GM21825 (cell line): Measurements from ENCODE around the gene TBC1D3E.
"Not testable (repeated sequence)": the region's sequence is repeated elsewhere in the genome, so short reads cannot be mapped to it uniquely, and the experiment has no call there.

ENCODE experiments used
- ATAC-seq: cut with Tn5 transposase; IDR thresholded peaks from one replicate; pipeline ENCODE4 v1.9.1; 2021; ENCODE audit warnings: mild to moderate bottlenecking, moderate library complexity; ENCODE audit not compliant: unreplicated experiment

The TBC1D3E gene

GRCh38 chr17:38127651-38128050, at the start of gene TBC1D3E:
Gene TBC1D3E, plus strand, starts transcription at chr17:38127951. Its CDS starts 1,545 bp downstream, at chr17:38129496.
- not testable (repeated sequence) for ATAC-seq

- not testable (repeated sequence) for ATAC-seq
Observed at GRCh38 chr17:38087344-38087743, 40.4 kb upstream of the TBC1D3E start.

- not testable (repeated sequence) for ATAC-seq
Observed at GRCh38 chr17:38088120-38088519, 39.6 kb upstream of the TBC1D3E start.

GRCh38 chr17:38094059-38094694, 33.6 kb upstream of the TBC1D3E start:
- not testable (repeated sequence) for ATAC-seq

- ATAC-seq: not testable (repeated sequence)
Observed at GRCh38 chr17:38099262-38099661, 28.5 kb upstream of the TBC1D3E start.

- not testable (repeated sequence) for ATAC-seq
Observed at GRCh38 chr17:38119829-38120228, 7.9 kb upstream of the TBC1D3E start.

GRCh38 chr17:38134860-38135259, 7.1 kb downstream of the TBC1D3E start:
- not testable (repeated sequence) for ATAC-seq
